GM12878 (cell line): ENCODE data around the gene IGF2BP2. TPM values are rescaled to one million over a fixed set of nuclear protein-coding genes. Genes with fewer than 3 reads are reported as not detected.

ENCODE experiments used
- ATAC-seq: fragments of 200-7000 bp; cut with Tn5 transposase; 3 replicates; pipeline ENCODE4 v1.9.1; 2020; ENCODE audit warnings: mild to moderate bottlenecking, moderate library complexity
- BruUV-seq: library from RNA; stranded (reverse); fragments of 400-500 nt; replicated peaks from 2 replicates; lab custom pipeline; 2021; lab: Mats Ljungman, UMichigan
- CTCF ChIA-PET: fragments of 300-600 bp; sonication (Branson Sonifier 250); formaldehyde crosslinking; extraction: SDS; loops from one replicate; lab custom pipeline; 2021; ENCODE audit warnings: inconsistent platforms; lab: Yijun Ruan, JAX
- POLR2A ChIA-PET: fragments of 350-600 bp; formaldehyde crosslinking; extraction: SDS; loops from one replicate; lab custom pipeline; 2021; ENCODE audit warnings: inconsistent platforms; lab: Charles Lee
- RAD21 ChIA-PET: fragments of 300-600 bp; sonication (Branson Sonifier 250); formaldehyde crosslinking; loops from one replicate; lab custom pipeline; 2023; ENCODE audit warnings: antibody characterized with exemption; ENCODE audit not compliant: unreplicated experiment; lab: Charles Lee
- SMC1A ChIA-PET: fragments of 300-600 bp; sonication (Branson Sonifier 250); formaldehyde crosslinking; loops from one replicate; lab custom pipeline; 2023; ENCODE audit not compliant: unreplicated experiment, uncharacterized antibody; lab: Charles Lee
- DNase-seq: peaks from one replicate; pipeline ENCODE4 v3.0.0-alpha.2; 2011; ENCODE audit warnings: low read depth, low spot score
- FAIRE-seq: peaks from 3 replicates; lab custom pipeline; 2011; peaks lifted over from hg19 to GRCh38; lab: Jason Lieb, UNC
- H2AFZ ChIP-seq: 2 replicates; pipeline ENCODE4 v1.6.0; 2011; ENCODE audit warnings: low read depth, low read length, control low read depth; ENCODE audit not compliant: control insufficient read depth
- H3K27ac ChIP-seq: 2 replicates; pipeline ENCODE4 v1.5.1; 2011; ENCODE audit warnings: control low read depth; ENCODE audit not compliant: control insufficient read depth, insufficient read depth
- H3K27me3 ChIP-seq, 2 experiments: replicated peaks in 1 of 2; 2 replicates each; pipeline versions ENCODE4 v1.6.0 to v1.6.1; 2011; ENCODE audit warnings: low read length in 1 of 2; ENCODE audit not compliant: control insufficient read depth in 2 of 2, insufficient read depth in 2 of 2
- H3K36me3 ChIP-seq, 2 experiments: 2 replicates each; pipeline ENCODE4 v1.5.1; 2011; ENCODE audit warnings: low read length in 1 of 2; ENCODE audit not compliant: control insufficient read depth in 2 of 2, insufficient read depth in 2 of 2
- H3K4me1 ChIP-seq: 2 replicates; pipeline ENCODE4 v1.6.1; 2011; ENCODE audit warnings: mild to moderate bottlenecking, low read length, moderate library complexity, mixed read lengths; ENCODE audit not compliant: control insufficient read depth, insufficient read depth
- H3K4me2 ChIP-seq: 2 replicates; pipeline ENCODE4 v1.6.0; 2011; ENCODE audit warnings: control low read depth; ENCODE audit not compliant: control insufficient read depth, insufficient read depth
- H3K4me3 ChIP-seq: fragments of 200-600 bp; sonication (generic); 2 replicates; pipeline ENCODE4 v1.5.1; 2016
- H3K79me2 ChIP-seq: 2 replicates; pipeline ENCODE4 v1.6.0; 2011; ENCODE audit warnings: low read length; ENCODE audit not compliant: control insufficient read depth, insufficient read depth
- H3K9ac ChIP-seq: 2 replicates; pipeline ENCODE4 v1.8.0; 2011; ENCODE audit warnings: low read length, control low read depth, mixed read lengths; ENCODE audit not compliant: control insufficient read depth, insufficient read depth
- H3K9me3 ChIP-seq: replicated peaks from 3 replicates; pipeline ENCODE4 v1.5.1; 2011; ENCODE audit warnings: mild to moderate bottlenecking, low read length; ENCODE audit not compliant: control insufficient read depth, insufficient read depth
- H4K20me1 ChIP-seq: 2 replicates; pipeline ENCODE4 v1.6.0; 2011; ENCODE audit not compliant: control insufficient read depth, insufficient read depth
- ESRRA ChIP-seq: IDR thresholded peaks from 2 replicates; pipeline ENCODE4 v1.6.1; 2012; ENCODE audit warnings: mild to moderate bottlenecking, low read length, improper control_type of control experiment
- GATAD2B ChIP-seq: fragments of 450-650 bp; conservative IDR thresholded peaks from 2 replicates; pipeline ENCODE4 v1.6.1; 2017; ENCODE audit warnings: low read depth, mild to moderate bottlenecking, moderate library complexity
- SMAD1 ChIP-seq: fragments of 450-650 bp; IDR thresholded peaks from 2 replicates; pipeline ENCODE4 v1.6.1; 2018; ENCODE audit warnings: mild to moderate bottlenecking, low read depth; ENCODE audit not compliant: partially characterized antibody
- SP1 ChIP-seq: IDR thresholded peaks from one replicate; pipeline ENCODE4 v1.6.1; 2011; ENCODE audit warnings: low read depth, low read length
- STAT1 ChIP-seq: fragments of 450-650 bp; conservative IDR thresholded peaks from 2 replicates; pipeline ENCODE4 v1.6.1; 2014; ENCODE audit warnings: antibody characterized with exemption, mild to moderate bottlenecking
- WGBS: methylation state at CpG from one replicate; pipeline ENCODE4 v1.1.6; 2016; ENCODE audit warnings: low lambda C conversion rate; ENCODE audit not compliant: insufficient replicate concordance, insufficient coverage; ENCODE audit errors: missing lambda C conversion rate; 5-methylcytosine and 5-hydroxymethylcytosine counted together
- in situ Hi-C: fragments of 300-500 bp; cut with MboI; formaldehyde crosslinking; loops from 9 replicates; pipeline ENCODE4 v1.14.3; 2018; ENCODE audit warnings: mixed read lengths
- intact Hi-C: fragments of 100-400 bp; cut with micrococcal nuclease; formaldehyde crosslinking; loops from one replicate; pipeline ENCODE4 v1.14.2; 2022; ENCODE audit not compliant: unreplicated experiment
- polyA plus RNA-seq, 11 experiments: library from polyadenylated mRNA; depleted of rRNA in 4 of 11; unstranded in 6 of 11; stranded (reverse) in 5 of 11; fragments of >200 nt; fragmentation: Nextera tagmentation in 4 of 11; fragmentation: Illumina TruSeq in 1 of 11; extraction: Ambion mirVana in 4 of 11; extraction: Trizol in 1 of 11; gene quantifications; 1 replicate in 1 of 11; 2 replicates in 10 of 11; pipeline versions ENCODE4 v1.2.1 to v1.2.3, GENCODE V29; 2011 to 2016; ENCODE audit warnings: inconsistent platforms in 2 of 11, missing spikeins in 2 of 11, low read depth in 1 of 11
- total RNA-seq, 4 experiments: library from RNA; depleted of rRNA in 3 of 4; stranded (reverse); fragments of >200 nt in 3 of 4; fragmentation: Illumina TruSeq in 1 of 4; extraction: Trizol in 1 of 4; gene quantifications; 2 replicates each; pipeline versions ENCODE4 v1.2.1 to v1.2.3, GENCODE V29; 2013 to 2021
- TF ChIP-seq, protein P1 (sequence below): IDR thresholded peaks from 2 replicates; pipeline ENCODE4 v1.6.1; 2011; ENCODE audit warnings: borderline replicate concordance, low read depth, mild to moderate bottlenecking, moderate library complexity, mixed read lengths, low read length; ENCODE audit not compliant: insufficient read depth; ENCODE audit errors: extremely low read length
- TF ChIP-seq, protein P2 (sequence below): IDR thresholded peaks from 2 replicates; pipeline ENCODE4 v1.6.1; 2012; ENCODE audit warnings: improper control_type of control experiment, low read depth, low read length; ENCODE audit not compliant: insufficient replicate concordance
- TF ChIP-seq, protein P3 (sequence below): fragments of 450-650 bp; IDR thresholded peaks from 2 replicates; pipeline ENCODE4 v1.6.1; 2016; ENCODE audit warnings: mild to moderate bottlenecking

Gene IGF2BP2
- total and polyA plus RNA-seq, 10 of the 15 experiments (the other 5 are each of a cell fraction or from before 2014, with no cell fraction given) = 0.25 to 0.72 TPM; not detected in 8

DNA sequence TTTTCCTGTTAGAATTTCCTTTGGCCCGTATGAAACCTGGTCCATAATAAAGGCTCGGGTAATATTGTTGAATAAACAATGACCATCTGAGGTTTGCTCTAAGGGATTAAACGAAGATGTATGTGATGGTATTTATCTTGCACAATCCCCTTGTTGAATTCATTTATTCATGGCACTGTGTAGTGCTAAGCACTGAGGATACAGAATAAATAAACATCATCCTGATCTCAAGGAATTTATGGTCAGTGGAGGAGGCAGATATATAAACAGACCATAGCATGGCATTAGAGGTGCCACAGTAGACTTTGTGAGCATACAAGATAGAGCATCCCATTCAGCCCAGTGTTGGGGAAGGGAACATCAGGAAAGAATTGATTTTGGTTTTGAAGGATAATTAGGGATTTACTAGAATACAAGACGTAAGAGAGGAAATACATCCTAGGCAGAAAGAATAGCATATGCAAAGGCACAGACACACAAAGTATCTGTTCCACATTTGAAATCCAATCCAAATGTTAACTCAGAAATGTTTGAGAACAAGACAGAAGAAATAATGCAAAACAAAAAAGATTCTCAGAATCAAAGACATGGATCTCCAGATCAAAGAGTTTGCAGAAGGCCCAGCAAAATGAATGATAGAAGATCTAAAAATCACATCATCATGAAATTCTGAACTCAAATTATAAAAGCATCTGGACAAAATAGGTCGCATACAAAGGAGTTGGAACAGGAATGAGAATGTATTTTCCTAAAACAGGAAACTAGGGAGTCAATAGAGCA is 5.4 kb upstream of the IGF2BP2 start:
- intact Hi-C loops (no loop called here), in situ Hi-C loops (no loop called here)
- Histone ChIP-seq H3K4me2 (no peak overlapping the region), H3K4me1 (no peaks in the 10 kb centered on the region), H4K20me1 (no peaks in the 10 kb centered on the region), H3K9me3 (no peaks in the 10 kb centered on the region), H2AFZ (no peak overlapping the region), H3K27ac (no peak overlapping the region), H3K27me3 (peaks cover 7 to 20% of the 10 kb centered on the region in 2 experiments), H3K79me2 (no peaks in the 10 kb centered on the region), H3K9ac (no peak overlapping the region)
- RAD21 ChIA-PET = no interaction called here
- no peak for DNase-seq
- WGBS = 34% methylated on average over 5 of the region's 5 CpGs
- CTCF ChIA-PET = no interaction called here
- no peak for ATAC-seq
- POLR2A ChIA-PET = no interaction called here
- no peak for FAIRE-seq
- SMC1A ChIA-PET = no interaction called here
- BruUV-seq = no TSS peak
- no peak for TF ChIP-seq STAT1
- TF ChIP-seq, all 136 proteins: peak for 0
- no peak overlapping the region for H3K4me3 ChIP-seq
- H3K36me3 ChIP-seq = no peaks in the 10 kb centered on the region

DNA sequence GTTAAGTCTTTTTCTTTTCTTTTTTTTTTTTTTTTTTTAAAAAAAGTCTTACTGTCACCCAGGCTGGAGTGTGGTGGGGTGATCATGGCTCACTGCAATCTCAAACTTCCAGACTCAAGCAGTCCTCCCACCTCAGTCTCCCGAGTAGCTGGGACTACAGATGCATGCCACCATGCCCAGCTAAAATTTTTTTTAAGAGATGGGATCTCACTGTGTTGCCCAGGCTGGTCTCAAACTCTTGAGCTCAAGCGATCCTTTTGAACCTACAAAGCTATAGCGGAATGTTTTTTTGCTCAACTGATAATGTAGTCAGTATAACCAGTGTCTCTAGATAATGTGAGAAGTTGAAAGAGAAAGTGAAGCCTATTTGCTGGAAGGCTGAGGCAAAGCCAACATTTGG is 3.9 kb upstream of the IGF2BP2 start:
- WGBS = 50% methylated on average over 3 of the region's 3 CpGs
- intact Hi-C loops = no loop called here
- H3K9ac ChIP-seq = no peak overlapping the region
- no peaks in the 10 kb centered on the region for H3K4me1 ChIP-seq
- H3K27me3 ChIP-seq = peaks cover 8 to 20% of the 10 kb centered on the region in 2 experiments
- no peak overlapping the region for H3K27ac ChIP-seq
- H3K9me3 ChIP-seq = no peaks in the 10 kb centered on the region
- no peak overlapping the region for H2AFZ ChIP-seq
- ChIA-PET RAD21 (no interaction called here), CTCF (interaction anchor here (0.6 kb wide), 1 partner anchor 23 kb away, joined by 5 read pairs; no protein-coding TSS in a partner anchor), SMC1A (no interaction called here), POLR2A (interaction anchor here (0.7 kb wide), 1 partner anchor 334 kb away, joined by 4 read pairs; no protein-coding TSS in a partner anchor)
- DNase-seq (no peak), FAIRE-seq (no peak), ATAC-seq (no peak)
- in situ Hi-C loops = no loop called here
- no peaks in the 10 kb centered on the region for H3K79me2 ChIP-seq
- H3K4me3 ChIP-seq = no peak overlapping the region
- no peak overlapping the region for H3K4me2 ChIP-seq
- no TSS peak for BruUV-seq
- H3K36me3 ChIP-seq = no peaks in the 10 kb centered on the region
- H4K20me1 ChIP-seq = no peaks in the 10 kb centered on the region
- TF ChIP-seq, protein P1, sequence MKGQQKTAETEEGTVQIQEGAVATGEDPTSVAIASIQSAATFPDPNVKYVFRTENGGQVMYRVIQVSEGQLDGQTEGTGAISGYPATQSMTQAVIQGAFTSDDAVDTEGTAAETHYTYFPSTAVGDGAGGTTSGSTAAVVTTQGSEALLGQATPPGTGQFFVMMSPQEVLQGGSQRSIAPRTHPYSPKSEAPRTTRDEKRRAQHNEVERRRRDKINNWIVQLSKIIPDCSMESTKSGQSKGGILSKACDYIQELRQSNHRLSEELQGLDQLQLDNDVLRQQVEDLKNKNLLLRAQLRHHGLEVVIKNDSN = no peak
- TF ChIP-seq, protein P2, sequence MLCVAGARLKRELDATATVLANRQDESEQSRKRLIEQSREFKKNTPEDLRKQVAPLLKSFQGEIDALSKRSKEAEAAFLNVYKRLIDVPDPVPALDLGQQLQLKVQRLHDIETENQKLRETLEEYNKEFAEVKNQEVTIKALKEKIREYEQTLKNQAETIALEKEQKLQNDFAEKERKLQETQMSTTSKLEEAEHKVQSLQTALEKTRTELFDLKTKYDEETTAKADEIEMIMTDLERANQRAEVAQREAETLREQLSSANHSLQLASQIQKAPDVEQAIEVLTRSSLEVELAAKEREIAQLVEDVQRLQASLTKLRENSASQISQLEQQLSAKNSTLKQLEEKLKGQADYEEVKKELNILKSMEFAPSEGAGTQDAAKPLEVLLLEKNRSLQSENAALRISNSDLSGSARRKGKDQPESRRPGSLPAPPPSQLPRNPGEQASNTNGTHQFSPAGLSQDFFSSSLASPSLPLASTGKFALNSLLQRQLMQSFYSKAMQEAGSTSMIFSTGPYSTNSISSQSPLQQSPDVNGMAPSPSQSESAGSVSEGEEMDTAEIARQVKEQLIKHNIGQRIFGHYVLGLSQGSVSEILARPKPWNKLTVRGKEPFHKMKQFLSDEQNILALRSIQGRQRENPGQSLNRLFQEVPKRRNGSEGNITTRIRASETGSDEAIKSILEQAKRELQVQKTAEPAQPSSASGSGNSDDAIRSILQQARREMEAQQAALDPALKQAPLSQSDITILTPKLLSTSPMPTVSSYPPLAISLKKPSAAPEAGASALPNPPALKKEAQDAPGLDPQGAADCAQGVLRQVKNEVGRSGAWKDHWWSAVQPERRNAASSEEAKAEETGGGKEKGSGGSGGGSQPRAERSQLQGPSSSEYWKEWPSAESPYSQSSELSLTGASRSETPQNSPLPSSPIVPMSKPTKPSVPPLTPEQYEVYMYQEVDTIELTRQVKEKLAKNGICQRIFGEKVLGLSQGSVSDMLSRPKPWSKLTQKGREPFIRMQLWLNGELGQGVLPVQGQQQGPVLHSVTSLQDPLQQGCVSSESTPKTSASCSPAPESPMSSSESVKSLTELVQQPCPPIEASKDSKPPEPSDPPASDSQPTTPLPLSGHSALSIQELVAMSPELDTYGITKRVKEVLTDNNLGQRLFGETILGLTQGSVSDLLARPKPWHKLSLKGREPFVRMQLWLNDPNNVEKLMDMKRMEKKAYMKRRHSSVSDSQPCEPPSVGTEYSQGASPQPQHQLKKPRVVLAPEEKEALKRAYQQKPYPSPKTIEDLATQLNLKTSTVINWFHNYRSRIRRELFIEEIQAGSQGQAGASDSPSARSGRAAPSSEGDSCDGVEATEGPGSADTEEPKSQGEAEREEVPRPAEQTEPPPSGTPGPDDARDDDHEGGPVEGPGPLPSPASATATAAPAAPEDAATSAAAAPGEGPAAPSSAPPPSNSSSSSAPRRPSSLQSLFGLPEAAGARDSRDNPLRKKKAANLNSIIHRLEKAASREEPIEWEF = no peak
- no peak for TF ChIP-seq SP1
- no peak for TF ChIP-seq GATAD2B
- TF ChIP-seq ESRRA = no peak
- TF ChIP-seq SMAD1 = no peak
- TF ChIP-seq, protein P3, sequence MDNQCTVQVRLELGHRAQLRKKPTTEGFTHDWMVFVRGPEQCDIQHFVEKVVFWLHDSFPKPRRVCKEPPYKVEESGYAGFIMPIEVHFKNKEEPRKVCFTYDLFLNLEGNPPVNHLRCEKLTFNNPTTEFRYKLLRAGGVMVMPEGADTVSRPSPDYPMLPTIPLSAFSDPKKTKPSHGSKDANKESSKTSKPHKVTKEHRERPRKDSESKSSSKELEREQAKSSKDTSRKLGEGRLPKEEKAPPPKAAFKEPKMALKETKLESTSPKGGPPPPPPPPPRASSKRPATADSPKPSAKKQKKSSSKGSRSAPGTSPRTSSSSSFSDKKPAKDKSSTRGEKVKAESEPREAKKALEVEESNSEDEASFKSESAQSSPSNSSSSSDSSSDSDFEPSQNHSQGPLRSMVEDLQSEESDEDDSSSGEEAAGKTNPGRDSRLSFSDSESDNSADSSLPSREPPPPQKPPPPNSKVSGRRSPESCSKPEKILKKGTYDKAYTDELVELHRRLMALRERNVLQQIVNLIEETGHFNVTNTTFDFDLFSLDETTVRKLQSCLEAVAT = no peak
